ENCODE results near the gene VGLL4.

DNA sequence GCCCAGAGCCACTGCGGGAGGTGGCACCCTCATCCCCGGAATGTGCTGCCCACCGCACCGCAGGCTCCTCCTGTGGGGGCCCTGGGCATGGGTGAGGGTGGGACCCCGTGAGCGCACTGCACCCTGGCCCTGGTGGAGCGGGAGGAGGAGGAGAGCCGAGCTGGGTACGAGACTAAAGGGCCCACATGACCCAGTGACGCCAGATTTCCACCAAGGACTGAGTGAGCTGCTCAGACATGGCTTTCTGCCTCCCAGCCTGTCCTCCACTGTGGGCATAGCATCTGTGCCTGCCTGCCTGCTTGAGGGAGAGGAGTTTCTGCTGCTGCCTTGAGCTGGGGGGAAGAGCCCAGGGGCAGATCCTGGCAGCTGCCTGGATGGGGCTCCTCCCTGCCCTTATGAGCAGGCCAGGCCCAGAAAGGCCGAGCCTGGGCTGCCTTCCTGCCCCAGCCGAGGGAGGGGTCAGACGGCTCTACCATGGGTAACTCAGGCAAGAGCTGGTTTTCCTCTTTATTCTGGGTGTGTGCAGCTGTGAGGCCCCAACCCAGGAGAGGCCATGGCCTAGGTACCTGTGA is 88.4 kb downstream of the VGLL4 start:
- TF ChIP-seq EZH2 (IDR thresholded peaks at IDR 0.05; ENCODE audit: borderline replicate concordance, insufficient read depth, low read depth, low read length, poor library complexity, severe bottlenecking): no peak
- TF ChIP-seq, protein P1, sequence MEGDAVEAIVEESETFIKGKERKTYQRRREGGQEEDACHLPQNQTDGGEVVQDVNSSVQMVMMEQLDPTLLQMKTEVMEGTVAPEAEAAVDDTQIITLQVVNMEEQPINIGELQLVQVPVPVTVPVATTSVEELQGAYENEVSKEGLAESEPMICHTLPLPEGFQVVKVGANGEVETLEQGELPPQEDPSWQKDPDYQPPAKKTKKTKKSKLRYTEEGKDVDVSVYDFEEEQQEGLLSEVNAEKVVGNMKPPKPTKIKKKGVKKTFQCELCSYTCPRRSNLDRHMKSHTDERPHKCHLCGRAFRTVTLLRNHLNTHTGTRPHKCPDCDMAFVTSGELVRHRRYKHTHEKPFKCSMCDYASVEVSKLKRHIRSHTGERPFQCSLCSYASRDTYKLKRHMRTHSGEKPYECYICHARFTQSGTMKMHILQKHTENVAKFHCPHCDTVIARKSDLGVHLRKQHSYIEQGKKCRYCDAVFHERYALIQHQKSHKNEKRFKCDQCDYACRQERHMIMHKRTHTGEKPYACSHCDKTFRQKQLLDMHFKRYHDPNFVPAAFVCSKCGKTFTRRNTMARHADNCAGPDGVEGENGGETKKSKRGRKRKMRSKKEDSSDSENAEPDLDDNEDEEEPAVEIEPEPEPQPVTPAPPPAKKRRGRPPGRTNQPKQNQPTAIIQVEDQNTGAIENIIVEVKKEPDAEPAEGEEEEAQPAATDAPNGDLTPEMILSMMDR (IDR thresholded peaks at IDR 0.05): no peak

All from B cell (primary cell).